NCI-H2196 treated with DMSO at 0.1 percent for 48 hours (cell line): ENCODE data around the gene WIPF3.
A peak's percentile ranks its signal among the peaks of the same experiment; 100 is the strongest.
"Not testable (repeated sequence)": the region's sequence is repeated elsewhere in the genome, so short reads cannot be mapped to it uniquely, and the experiment has no call there.

ENCODE experiments used
- DNase-seq: peaks from one replicate; lab custom pipeline; 2025; ENCODE audit not compliant: unreplicated experiment; lab: John Stamatoyannopoulos, UW

WIPF3 gene

DNA sequence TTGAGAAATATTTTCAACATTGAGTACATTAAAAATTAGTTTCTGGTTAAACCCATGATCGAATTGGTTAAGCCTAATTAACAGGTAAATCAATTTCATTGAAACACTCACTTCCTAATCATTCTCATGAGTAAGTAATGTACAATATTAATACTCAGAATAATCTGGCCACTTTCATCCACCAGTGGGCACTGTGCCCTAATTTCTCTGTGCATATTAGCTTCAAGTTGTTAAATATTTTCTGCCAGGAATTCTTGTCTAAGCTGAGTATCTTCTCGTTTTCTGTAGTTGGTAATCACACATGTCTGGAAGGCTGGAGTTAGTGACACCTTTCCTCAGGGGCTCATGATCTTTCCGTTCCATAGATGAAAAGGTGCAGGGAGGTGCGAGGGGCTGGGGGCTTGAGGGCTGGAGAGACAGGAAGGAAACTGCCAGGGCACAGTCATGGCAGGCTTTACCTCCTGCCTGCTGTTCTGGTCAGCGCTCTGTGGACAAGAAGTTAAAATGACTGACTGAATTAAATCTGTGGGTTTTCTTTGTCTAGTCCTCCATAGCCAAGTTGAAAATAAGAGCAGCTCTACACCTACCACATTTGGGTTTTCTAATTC is 71.9 kb downstream of the WIPF3 start:
- DNase-seq = peak; percentile 6

DNA sequence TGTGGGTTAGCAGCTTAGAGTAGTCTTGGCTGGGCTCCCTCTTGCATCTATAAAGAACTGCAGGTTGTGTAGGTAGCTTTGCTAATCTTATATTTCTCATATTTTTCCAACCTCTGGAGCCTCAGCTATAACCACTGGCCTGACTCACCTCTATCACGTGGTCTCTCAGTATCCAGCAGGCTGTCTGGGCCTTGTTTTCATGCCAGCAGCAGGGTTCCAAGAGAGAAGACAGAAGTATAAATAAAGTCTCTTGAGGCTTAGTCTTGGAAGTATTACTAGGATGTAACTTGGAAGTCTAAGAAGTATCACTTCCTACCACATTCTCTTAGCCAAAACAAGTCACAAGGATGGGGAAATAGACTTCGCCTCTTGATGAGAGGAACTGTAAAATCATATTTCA is 73.3 kb downstream of the WIPF3 start:
- DNase-seq = no peak

DNA sequence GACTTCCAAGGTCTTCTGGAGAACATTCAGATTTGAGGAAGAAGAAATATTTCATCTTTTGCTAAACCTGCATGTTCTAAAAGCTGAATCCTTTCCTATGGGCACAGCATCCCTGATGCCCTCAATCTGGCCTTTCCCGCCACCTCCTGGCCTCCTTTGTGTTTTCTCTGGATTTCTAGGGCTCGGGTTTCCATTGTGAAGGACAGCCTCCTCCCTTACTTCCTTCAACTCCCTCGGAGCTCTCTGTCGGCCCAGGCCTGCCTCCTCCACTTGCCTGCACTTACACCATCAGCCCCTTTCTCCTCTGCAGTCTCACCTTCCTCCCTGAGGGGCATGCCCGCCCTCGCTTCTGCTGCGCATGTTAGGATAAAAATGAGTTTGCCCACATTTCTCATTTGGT is 75.4 kb downstream of the WIPF3 start:
- no peak for DNase-seq

DNA sequence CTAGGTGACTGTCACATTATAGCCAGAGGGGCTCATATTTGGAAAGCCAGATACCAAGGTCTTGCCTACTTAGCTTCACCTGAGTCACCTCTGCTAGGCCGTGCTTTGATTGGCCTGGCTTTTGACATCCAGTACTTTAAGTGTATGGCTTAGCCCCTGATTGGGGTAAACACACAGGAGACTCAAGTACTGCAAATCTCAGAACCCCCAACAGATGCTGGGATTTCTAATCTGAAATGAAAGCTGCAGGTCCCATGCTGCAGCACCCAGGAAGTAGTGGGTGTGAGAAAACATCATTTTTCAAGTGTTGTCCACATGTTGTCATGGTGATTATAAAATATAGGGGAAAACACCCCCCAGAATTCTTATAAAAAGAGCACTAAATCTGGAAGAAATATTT is 76.2 kb downstream of the WIPF3 start:
- DNase-seq = no peak

DNA sequence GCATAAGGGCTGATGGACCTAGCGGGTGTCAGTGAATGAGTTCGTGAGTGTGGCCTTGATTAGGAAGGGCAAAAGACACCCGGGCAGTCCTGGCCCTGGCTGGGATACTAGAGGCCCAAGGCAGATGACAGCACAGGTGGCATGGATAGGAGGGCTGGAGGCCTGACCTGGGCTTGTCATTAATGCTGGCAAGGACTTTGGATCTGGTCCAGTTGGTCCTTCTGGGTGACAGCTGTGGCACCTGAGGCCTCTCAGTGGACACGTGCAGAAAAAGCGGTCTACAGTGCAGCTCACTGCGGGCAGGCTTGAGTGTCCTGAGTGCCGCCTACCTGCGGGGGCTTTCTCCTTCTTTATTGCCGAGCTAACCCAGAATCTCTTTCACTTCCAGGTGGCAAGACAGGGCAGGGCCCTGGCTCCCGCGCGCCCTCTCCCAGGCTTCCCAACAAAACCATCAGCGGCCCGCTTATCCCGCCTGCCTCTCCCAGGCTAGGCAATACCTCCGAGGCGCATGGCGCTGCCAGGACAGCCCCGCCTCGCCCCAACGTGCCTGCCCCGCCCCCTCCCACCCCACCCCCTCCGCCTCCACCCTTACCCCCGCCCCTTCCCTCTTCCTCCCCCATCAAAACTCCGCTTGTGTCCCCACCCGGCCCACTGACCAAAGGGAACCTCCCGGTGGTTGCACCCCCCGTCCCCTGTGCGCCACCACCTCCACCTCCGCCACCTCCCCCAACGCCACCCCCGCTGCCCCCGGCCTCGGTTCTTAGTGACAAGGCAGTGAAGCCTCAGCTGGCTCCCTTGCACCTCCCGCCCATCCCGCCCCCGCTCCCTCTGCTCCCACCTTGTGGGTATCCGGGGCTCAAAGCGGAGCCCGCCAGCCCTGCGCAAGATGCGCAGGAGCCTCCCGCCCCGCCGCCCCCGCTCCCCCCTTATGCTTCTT is 77.4 kb downstream of the WIPF3 start:
- peak; percentile 21 for DNase-seq

DNA sequence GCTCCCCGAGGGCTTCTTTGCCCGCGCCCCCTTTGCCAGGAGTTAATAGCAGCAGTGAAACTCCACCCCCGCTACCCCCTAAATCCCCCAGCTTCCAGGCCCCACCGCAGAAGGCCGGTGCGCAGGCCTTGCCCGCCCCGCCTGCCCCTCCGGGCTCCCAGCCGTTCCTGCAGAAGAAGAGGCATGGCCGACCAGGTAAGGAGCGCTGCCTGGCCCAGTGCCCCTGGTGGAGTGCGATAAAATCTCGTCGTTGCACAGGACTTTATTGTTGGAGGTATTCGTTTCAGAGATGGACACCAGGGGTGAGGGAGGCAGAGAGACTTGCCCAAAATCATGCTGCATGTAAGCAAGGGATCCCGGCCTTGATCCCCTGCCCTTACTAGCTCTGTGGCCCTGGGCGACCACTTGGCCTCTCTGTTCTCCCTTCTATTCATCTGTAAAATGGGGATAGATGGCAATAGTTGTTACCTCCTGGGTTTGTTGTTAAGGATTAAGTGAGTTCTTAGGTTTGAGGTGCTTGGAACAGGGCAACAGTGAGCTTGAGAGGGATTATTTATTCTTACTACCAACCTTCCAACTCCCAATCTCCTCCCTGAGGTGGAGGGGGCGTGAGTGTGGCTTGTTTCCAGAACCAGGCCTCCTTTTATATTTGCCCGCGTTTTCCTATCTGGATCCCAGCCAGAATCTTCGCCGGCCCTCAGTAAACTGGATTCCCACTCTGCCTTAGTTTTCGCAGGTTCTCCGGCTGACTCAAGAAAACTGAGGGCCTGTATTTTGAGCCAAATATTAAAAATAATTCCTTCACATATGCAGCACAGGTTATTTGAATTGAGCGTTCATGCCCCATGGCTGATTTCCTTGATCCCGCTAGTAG is 78.3 kb downstream of the WIPF3 start:
- peak; percentile 24 for DNase-seq

DNA sequence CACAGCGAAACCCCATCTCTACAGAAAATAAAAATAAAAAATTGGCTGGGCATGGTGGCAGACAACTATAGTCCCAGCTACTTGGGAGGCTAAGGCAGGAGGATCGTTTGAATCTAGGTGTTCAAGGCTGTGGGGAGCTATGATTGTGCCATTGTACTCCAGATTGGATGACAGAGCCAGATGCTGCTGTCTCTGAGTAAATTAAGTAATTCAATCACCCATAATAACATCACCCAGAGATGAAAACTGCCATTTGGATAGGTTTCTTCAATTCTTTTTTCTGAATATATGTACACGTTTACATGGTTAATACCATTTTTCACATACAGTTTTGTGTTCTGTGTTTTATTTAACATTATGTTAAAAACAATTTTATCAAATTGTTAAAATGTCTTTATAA is 79.3 kb downstream of the WIPF3 start:
- no peak for DNase-seq

DNA sequence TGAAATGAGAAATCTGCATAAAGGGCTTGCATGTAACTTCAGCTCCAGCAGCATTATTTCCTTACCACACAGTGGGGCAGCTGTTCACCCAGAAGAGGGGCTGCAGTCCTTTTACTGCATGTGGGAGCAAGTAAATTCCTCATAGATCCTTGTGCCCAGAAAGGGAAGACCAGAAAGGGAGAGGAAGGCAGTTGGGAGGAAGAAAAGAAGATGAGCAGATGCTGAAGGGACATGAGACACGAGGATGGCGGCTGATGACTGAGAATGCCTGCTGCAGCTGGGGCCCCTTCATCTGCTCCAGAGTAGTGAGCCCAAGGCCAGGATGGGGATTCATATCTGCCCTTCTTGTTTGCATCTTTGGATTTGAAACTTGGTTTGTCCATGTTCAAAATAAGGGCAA is 80.5 kb downstream of the WIPF3 start:
- DNase-seq = no peak

DNA sequence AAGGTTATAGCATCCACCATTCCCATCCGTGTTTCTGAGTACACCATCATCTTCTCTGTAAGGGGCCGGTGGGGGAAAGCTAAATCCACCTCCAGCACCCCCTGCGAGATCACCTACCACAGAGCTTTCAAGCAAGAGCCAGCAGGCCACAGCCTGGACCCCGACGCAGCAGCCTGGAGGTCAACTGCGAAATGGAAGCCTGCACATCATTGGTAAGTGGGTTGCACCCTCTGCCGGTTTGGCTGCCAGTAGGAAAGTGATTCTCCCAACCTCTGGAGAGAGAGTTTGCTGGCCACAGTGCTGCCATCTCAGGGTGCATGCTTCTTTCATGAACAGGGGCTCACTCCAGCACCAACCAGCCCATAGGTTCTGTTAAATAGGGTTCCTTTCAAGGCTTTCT is 81.7 kb downstream of the WIPF3 start:
- no peak for DNase-seq

DNA sequence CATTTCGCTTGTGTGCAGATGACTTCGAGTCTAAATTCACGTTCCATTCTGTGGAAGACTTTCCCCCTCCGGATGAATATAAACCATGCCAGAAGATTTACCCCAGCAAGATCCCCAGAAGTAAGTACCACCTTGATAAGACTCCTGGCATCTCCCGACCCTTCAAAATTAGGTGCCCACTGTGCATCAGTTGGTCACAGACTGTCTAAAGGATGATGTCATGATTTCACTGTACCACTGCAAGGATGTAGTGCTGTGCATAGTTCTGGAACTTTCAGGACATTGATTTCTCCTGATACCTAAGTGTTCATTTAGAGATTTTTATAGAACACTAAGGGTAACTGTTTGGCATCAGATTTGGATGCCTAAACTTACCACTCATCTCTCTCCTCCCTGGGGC is 83.0 kb downstream of the WIPF3 start:
- no peak for DNase-seq

DNA sequence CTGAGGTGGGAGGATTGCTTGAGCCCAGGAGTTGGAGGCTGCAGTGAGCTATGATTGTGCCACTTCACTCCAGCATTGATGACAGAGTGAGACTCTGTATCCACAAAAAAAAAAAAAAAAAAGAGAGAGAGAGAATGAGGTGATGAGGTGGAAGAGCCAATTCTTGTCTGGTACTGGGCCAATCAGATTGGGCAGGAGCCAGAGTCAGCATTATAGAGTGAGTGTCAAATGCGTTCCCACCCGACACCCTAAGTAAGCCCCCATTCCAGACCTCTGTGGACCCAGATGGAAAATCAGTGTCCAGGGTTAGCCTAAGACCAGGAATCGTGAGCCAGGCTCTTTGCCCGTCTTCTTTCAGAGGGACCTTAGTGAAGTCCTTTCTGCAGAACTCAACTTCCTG is 83.9 kb downstream of the WIPF3 start:
- no peak for DNase-seq

DNA sequence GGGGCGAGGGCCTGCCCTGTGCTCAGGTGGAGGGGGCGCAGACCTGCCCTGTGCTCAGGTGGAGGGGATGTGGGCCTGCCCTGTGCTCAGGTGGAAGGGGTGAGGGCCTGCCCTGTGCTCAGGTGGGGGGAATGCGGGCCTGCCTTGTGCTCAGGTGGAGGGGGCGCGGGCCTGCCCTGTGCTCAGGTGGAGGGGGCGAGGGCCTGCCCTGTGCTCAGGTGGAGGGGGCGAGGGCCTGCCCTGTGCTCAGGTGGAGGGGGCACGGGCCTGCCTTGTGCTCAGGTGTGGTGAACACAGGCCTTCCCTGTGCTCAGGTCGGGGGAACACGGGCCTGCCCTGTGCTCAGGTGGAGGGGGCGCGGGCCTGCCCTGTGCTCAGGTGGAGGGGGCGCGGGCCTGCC is 84.5 kb downstream of the WIPF3 start:
- not testable (repeated sequence) for DNase-seq

DNA sequence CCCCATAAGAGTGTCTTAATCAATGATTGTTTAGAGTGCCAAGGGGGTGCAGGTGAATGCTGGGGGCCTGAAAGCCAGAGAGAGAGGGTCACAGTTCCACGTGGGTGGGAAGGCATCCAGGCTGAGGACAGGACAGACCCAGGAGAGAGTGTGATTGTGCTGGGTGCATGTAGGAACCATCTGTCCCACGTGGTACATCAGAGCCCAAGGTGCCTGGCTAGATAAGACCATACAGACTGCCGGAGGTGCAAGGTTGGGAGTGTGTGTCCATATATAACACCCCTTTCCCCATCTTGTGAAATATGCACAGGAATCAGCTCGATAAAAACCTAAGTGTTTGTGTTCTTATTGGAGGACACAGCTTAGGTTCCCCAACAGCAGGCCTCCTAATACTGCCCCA is 85.5 kb downstream of the WIPF3 start:
- DNase-seq = no peak

DNA sequence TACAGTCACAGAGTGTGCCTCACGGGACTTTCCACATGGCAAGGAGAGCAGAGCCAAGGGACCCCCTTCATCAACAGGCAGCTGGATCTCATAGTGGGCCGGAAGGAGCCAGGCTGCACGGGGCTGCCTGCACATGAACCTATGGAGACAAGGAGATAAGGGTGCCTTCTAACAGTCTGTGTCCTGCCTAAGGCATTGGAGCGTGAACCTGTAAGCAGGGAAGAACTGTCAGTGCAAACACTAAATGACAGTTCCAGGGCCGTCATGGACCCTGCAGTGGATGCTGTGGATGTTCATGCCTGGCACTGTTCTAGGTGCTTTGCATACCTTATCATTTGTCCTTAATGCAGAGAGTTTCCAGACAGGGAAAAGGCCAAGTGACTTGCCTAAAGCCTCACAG is 85.9 kb downstream of the WIPF3 start:
- no peak for DNase-seq

DNA sequence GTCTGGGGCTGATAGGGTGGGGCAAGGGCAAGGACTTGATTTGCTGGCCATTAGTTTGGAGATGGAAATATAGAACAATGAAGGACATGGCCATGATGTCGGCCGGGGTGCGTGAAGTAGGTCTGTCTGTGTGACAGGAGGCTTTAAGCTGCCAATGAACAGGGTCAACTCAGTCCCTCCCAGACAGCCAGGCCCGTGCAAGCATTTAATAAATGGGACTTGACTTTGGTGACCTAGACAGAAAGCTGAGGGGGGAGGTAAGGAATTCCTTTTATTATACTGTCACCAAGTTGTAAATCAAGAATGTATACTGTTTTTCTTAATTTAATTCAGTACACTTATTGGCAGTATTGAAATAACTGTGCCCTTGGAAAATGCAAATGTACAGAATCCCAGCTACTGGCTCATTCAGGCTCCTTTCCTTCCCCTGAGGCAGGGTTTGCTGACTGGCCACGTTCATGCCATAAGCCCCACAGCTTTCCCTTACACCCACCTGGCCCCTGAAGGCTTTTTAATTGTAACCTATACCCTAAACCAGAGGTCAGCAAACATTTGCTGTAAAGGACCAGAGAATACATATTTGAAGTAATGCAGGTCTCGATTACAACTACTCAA is 87.2 kb downstream of the WIPF3 start:
- no peak for DNase-seq

DNA sequence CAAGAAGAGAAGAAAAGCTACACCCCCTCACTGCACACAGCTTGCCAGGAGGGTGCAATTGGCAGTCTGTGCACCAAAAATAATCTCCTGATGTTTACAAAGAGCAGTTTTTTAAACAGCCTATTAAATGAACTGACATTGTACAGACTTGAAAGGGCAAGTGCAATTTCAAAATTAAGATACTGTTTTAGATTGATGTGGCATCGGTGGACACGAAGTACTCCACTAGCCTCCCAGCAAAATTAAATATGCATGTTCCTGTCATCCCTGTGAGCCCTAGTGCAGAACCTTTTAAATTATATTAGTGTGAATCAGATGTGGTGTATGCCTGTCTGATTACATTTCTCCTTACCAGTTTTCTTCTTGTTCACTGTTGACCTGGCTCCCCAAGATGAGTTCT is 87.9 kb downstream of the WIPF3 start:
- no peak for DNase-seq

DNA sequence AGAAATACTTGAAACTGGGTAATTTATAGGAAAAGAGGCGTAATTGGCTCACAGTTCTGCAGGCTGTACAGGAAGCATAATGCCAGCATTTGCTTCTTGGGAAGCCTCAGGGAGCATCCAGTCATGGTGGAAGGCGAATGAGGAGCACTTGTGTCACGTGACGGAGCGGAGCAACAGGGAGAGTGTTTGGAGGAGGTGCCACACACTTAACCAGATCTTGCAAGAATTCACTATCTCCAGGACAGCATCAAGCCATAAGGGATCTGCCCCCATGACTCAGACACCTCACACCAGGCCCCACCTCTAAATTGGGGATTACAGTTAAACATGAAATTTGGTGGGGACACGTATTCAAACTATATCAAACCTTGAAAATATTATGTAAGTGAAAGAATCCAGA is 89.3 kb downstream of the WIPF3 start:
- DNase-seq = no peak

DNA sequence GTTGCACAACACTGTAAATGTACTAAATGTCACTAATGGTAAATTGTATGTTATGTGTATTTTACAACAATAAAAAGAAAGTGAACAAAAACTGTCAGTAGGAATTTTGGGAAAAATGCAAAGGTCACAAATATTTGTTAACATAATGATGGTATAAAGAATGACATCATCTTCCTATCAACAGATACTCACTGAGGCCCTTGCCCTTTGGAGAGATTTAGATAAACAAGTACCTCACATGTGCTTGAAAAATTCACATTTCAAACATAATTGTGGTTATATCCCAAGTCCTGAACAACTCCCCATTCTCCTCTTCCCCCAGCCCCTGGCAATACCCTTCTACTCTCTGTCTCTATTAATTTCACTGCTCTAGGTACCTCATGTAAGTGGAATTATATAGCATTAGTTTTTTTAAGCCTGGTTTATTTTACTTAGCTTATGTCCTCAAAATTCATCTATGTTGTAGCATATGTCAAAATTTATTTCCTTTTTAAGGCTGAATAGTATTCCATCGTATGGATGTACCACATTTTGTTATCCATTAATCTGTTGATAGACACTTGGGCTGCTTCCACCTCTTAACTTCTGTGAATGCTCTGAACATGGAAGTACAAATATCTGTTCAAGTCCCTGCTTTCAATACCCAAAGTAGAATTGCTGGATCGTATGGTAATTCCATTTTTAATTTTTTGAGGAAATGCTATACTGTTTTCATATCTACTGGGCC is 90.5 kb downstream of the WIPF3 start:
- DNase-seq = no peak

DNA sequence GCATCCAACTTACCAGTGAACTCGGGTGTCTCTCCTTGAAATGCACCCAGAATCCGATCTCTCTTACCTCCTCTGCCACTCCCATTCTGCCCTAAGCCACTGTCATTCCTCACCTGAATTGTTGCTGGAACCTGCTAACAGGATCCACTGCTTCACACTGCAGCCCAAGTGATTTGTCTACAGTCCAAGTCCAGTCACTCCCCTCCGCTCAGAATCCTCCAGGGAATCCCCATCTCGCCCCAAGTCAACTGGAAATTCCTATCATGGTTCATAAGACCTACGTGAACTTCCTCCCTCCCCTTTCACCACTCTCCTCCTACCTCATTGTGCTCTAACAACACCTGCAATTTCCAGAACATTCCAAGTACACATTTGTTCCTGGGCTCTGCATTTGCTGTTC is 92.0 kb downstream of the WIPF3 start:
- DNase-seq = no peak

DNA sequence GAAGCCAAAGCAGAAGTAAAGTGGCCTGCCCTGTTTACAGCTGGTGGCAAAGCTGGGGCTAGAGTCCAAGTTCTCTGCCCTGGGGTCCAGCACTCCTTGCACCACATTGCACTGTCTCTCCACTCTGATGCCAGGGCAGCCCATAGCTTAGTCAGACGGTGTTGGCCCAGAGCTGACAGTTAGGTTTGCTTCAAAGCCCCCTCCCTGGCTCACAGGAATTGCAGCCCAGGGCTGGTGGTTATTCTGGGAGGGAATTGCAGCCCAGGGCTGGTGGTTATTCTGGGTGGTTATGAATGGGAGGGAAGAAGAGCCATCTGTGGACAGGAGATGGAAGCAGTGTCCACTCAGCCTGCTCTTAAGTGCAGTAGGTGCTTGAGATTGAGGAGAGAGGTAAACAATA is 94.4 kb downstream of the WIPF3 start:
- no peak for DNase-seq
